LHCN-M2 (cell line): ENCODE results near the gene F11. TPM values are rescaled to one million over a fixed set of nuclear protein-coding genes. Genes with fewer than 3 reads are reported as not detected.
"Not testable (repeated sequence)": the region's sequence is repeated elsewhere in the genome, so short reads cannot be mapped to it uniquely, and the experiment has no call there.

ENCODE experiments used
- DNase-seq: peaks from one replicate; pipeline ENCODE4 v3.0.0-alpha.2; 2012; ENCODE audit warnings: low read depth
- total RNA-seq: library from RNA; depleted of rRNA; stranded (reverse); fragments of >200 nt; gene quantifications from 2 replicates; pipeline ENCODE4 v1.2.3, GENCODE V29; 2014; rRNA removed

Gene F11
- total RNA-seq, 1 experiment from 2014 or later: not detected

DNA sequence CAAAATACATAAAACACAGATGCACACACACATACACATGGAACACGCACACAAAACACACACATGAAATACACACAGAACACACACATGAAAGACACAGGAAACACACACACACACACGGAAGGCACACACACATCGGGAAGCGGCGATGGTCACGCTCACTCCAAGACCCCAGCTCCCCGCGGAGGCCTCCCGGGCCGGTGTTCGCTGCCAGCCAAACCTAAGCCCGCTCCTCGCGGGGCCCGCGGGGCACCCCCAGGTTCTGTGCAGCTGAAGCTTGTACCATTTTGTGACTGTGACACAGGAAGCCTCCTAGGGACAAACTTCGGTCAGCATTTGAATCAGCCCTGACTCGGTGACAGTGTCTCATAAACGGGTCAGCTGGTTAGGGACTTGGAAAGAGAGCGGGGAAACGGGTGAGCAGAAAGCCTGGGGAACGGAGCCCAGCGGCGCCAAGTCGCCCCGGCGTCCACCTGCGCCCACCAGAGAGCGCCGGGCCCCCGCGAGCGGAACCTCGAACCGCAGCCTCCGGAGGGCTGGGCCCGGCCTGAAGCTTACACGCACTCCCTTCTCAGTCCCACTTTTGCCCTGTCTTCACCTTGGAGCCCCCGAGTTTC lies 32.1 kb downstream of the F11 start:
- DNase-seq: no peak

- no peak for DNase-seq
These were observed 33.3 kb downstream of the F11 start for GRCh38 chr4:186299291-186299690.

DNA sequence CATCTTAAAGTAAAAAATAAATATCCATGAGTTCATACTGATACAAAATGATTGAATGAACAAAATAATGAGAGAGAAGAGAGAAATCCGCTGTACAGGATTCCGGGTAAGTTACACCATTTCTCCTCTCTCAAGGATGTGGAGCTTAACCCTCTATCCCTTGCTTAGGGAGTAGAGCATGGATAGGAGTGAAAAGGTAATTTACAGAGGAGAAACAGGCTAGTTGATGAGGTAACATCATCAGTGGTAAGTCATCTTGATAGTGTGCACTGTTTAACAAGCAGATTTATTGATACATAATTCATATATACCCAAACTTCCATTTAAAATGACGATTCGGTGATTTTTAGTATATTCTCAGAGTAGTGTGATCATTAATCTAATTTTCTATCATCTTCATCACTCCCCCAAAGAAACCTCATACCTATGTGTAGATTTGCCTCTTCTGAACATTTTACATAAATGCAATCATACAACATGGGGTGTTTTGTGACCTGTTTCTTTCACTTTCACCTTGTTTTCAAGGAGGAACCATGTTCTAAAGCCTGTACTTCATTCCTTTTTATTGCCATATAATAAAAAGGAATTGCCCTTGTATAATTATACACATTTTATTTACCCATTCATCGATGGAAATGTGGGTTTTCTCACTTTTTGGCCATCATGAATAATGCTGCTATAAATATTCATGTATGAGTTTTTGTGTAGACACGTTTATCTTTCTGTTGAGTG lies 34.8 kb downstream of the F11 start:
- no peak for DNase-seq

DNA sequence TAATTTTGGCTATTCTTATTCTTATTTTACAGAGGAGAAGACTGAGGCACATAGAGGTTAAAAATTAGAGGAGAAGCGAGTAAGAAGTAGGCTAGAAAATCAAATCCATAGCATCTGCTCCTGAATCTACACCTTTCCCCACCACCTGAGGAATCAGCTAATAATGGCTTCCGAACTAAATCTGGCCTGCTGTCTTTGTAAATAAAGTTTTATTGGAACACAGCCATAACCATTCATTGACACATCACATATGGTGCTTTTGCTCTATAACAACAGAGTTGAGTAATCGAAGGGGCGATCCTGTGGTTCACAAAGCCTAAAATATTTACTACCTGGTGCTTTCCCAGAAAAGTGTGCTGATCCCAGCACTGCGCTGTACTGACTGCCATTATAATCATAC lies 38.2 kb downstream of the F11 start:
- no peak for DNase-seq

GRCh38 chr4:186304866-186305505 lies 39.0 kb downstream of the F11 start:
- peak; percentile 6 for DNase-seq

DNA sequence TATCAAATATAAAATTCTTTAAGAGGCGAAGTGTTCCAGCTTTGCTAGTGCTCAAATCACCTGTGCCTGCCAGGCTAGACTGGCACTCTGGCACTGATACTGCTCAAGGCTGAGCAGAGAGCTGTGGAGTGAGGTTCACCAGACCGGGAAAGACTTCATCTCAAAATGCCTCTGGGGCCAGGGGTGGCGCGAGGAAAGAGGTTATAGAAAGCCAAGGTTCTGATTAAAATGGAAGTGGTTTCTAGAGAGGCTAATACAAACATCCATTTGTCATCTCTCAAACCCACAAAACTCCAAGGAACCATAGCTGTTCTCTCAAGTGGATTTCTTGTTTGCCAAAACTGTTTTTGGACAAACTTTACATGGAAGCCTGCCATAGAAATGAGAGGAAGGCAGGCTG lies 41.5 kb downstream of the F11 start:
- no peak for DNase-seq

- no peak for DNase-seq
These were observed 41.9 kb downstream of the F11 start for GRCh38 chr4:186307916-186308315.

DNA sequence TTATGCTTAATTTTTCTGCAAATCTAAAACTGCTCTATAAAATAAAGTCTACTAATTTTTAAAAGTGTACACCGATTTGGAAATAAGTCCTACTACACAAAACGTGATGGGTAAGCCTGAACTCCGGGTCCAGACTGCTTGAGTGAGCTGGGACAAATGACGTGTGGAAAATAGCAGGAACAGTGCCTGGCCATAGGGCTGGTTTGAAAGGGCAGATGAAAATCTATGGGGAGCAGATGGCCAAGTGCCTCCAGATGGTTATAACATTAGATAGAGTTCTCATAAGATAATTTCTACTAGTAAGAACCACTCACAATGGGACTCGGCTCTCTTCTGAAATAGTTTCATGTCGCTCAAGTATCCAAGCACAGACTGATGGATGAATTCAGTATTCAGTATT lies 52.5 kb downstream of the F11 start:
- no peak for DNase-seq

- not testable (repeated sequence) for DNase-seq
These were observed 58.7 kb downstream of the F11 start for GRCh38 chr4:186324660-186325059.

DNA sequence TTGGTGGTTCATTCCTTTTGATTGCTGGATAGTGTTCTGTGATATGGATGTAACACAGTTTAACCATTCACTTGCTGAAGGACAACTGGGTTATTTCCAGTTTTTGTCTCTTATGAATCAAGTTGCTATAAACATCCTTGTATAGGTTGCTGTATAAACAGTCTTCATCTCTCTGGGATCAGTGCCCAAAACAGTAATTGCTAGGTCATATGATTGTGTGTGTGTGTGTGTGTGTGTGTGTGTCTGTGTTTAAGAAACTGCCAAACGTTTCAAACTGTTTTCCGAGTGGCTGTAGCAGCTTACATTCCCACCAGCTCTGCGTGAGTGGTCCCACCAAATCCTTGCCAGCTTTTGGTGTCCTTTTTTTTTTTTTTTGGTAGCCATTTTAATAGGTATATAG lies 60.4 kb downstream of the F11 start:
- no peak for DNase-seq

DNA sequence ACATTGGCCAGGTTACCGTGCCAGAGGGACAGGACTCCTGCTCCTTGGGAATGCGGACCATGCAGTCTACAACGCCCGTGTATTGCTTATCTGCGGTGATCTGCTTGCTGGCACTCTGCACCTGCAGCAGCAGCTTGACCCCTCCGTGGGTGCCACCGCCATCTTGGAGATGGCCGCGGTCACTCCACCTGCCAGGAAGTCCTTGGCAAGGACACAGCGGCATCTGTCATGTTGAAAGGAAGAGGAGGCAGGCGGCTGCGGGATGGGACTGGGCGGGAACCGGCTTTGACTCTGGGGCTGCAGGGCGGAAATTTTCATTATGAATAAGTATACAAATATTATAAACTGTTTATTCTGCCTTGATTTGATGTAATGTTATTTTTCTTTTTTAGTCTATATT lies 63.4 kb downstream of the F11 start:
- no peak for DNase-seq

GRCh38 chr4:186330368-186330767 lies 64.4 kb downstream of the F11 start:
- no peak for DNase-seq

DNA sequence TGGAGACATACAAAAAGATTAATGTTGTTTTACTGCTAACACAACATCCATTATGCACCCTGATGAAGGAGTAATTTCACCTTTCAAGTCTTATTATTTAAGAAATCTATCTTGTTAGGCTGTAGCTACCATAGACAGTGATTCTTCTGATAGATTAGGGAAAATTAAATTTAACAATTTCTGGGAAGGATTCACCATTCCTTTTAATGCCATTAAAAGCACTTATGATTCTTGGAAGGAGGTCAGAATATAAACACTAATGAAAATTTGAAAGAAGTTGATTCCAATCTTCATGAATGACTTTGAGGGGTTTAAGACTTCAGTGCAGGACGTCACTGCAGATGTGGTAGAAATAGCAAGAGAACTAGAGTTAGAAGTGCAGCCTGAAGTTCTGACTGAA lies 69.8 kb downstream of the F11 start:
- no peak for DNase-seq

Other genes starting within 250 kb of the F11 start
- gene TLR3, start 197.0 kb upstream of the F11 start, total RNA-seq: 4.9 and 5.4 TPM in 2 replicates
- gene FAM149A, start 161.5 kb upstream of the F11 start, total RNA-seq: 1.3 and 1.6 TPM in 2 replicates
- gene CYP4V2, start 74.6 kb upstream of the F11 start, total RNA-seq: 22.4 and 27.5 TPM in 2 replicates
- 0.19 TPM in 1 of 2 replicates, not detected in the other for gene KLKB1, start 38.7 kb upstream of the F11 start, total RNA-seq